GM19043 (cell line): ENCODE measurements around the gene APOL6.
"Not testable (repeated sequence)": the region's sequence is repeated elsewhere in the genome, so short reads cannot be mapped to it uniquely, and the experiment has no call there.

ENCODE experiments used
- ATAC-seq: cut with Tn5 transposase; IDR thresholded peaks from one replicate; pipeline ENCODE4 v1.9.1; 2021; ENCODE audit warnings: low read depth; ENCODE audit not compliant: unreplicated experiment

APOL6 gene

GRCh38 chr22:35674335-35674734 lies 26.1 kb downstream of the APOL6 start:
- no peak for ATAC-seq

- ATAC-seq: not testable (repeated sequence)
Measured at GRCh38 chr22:35676065-35676464, 27.8 kb downstream of the APOL6 start.

GRCh38 chr22:35677460-35678187 lies 29.4 kb downstream of the APOL6 start:
- ATAC-seq: no peak

GRCh38 chr22:35678836-35679235 lies 30.6 kb downstream of the APOL6 start:
- no peak for ATAC-seq

GRCh38 chr22:35679492-35679891 lies 31.2 kb downstream of the APOL6 start:
- not testable (repeated sequence) for ATAC-seq

GRCh38 chr22:35681454-35682052 lies 33.3 kb downstream of the APOL6 start:
- no peak for ATAC-seq

- ATAC-seq: no peak
Measured at GRCh38 chr22:35683560-35683959, 35.3 kb downstream of the APOL6 start.

GRCh38 chr22:35684270-35684700 lies 36.0 kb downstream of the APOL6 start:
- ATAC-seq: no peak

- ATAC-seq: no peak
Measured at GRCh38 chr22:35684732-35685131, 36.5 kb downstream of the APOL6 start.

GRCh38 chr22:35685731-35686130 lies 37.5 kb downstream of the APOL6 start:
- no peak for ATAC-seq

GRCh38 chr22:35686298-35686697 lies 38.1 kb downstream of the APOL6 start:
- no peak for ATAC-seq

GRCh38 chr22:35687461-35687860 lies 39.2 kb downstream of the APOL6 start:
- no peak for ATAC-seq

- ATAC-seq: no peak
Measured at GRCh38 chr22:35688913-35689675, 40.8 kb downstream of the APOL6 start.

GRCh38 chr22:35690001-35690400 lies 41.8 kb downstream of the APOL6 start:
- ATAC-seq: no peak

- no peak for ATAC-seq
Measured at GRCh38 chr22:35695202-35695601, 47.0 kb downstream of the APOL6 start.

GRCh38 chr22:35697142-35697541 lies 48.9 kb downstream of the APOL6 start:
- ATAC-seq: no peak

GRCh38 chr22:35699852-35700251 lies 51.6 kb downstream of the APOL6 start:
- ATAC-seq: not testable (repeated sequence)

GRCh38 chr22:35703861-35704584 lies 55.8 kb downstream of the APOL6 start:
- ATAC-seq: no peak

GRCh38 chr22:35705141-35705540 lies 56.9 kb downstream of the APOL6 start:
- no peak for ATAC-seq

- no peak for ATAC-seq
Measured at GRCh38 chr22:35708453-35708852, 60.2 kb downstream of the APOL6 start.

- no peak for ATAC-seq
Measured at GRCh38 chr22:35708917-35709316, 60.7 kb downstream of the APOL6 start.
